Left cardiac atrium (tissue), 2 donors: ENCODE results near the gene RAB3IP. TPM values are rescaled to one million over a fixed set of nuclear protein-coding genes. Genes with fewer than 3 reads are reported as not detected.

Experiments
- total RNA-seq, 2 donors: library from RNA; stranded (reverse); fragmentation: NEBNext Ultra II Directional; extraction: Animal tissue kit (Norgen Biotek cat#: 25700); gene quantifications; one replicate each; pipeline ENCODE4 v1.2.1, GENCODE V29; 2021
- donor health status: DM: no; HTN: yes; CAD: no; lungs with severe emphysema.
- donor health status: DM: yes; HTN: yes; CAD: no.

Gene RAB3IP
- total RNA-seq, 2 donors from 2014 or later: 16.2 to 26.0 TPM

Other genes starting within 250 kb of the RAB3IP start
- 100 to 1,000 TPM in 1 of 2 donors, 10 to 100 TPM in 1; 96.8 to 115 TPM for gene CCT2, start 153.4 kb upstream of the RAB3IP start, total RNA-seq
- gene LRRC10, start 128.0 kb upstream of the RAB3IP start, total RNA-seq: 10 to 100 TPM; 12.0 to 19.6 TPM
- under 1 TPM in 1 of 2 donors, not detected in 1; 0.29 TPM for gene BEST3, start 39.6 kb upstream of the RAB3IP start, total RNA-seq
- gene MYRFL, start 86.4 kb downstream of the RAB3IP start, total RNA-seq: under 1 TPM; 0.15 to 0.65 TPM